ENCODE data around the gene OR10A2.
"Not testable (repeated sequence)": the region's sequence is repeated elsewhere in the genome, so short reads cannot be mapped to it uniquely, and the experiment has no call there.

Gene OR10A2, protein sequence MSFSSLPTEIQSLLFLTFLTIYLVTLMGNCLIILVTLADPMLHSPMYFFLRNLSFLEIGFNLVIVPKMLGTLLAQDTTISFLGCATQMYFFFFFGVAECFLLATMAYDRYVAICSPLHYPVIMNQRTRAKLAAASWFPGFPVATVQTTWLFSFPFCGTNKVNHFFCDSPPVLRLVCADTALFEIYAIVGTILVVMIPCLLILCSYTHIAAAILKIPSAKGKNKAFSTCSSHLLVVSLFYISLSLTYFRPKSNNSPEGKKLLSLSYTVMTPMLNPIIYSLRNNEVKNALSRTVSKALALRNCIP
- 0 to 0.19 (median 0) reads per million in 3 experiments for total RNA-seq

- DNase-seq: no peak
Measured at GRCh38 chr11:6862961-6863360, at the start of gene OR10A2. TSS of gene OR10A2 (plus strand) at chr11:6863057. CDS start at chr11:6869755, 6,698 bp downstream.

- DNase-seq: no peak
Measured at GRCh38 chr11:6813656-6814055, 49.2 kb upstream of the OR10A2 start.

DNA sequence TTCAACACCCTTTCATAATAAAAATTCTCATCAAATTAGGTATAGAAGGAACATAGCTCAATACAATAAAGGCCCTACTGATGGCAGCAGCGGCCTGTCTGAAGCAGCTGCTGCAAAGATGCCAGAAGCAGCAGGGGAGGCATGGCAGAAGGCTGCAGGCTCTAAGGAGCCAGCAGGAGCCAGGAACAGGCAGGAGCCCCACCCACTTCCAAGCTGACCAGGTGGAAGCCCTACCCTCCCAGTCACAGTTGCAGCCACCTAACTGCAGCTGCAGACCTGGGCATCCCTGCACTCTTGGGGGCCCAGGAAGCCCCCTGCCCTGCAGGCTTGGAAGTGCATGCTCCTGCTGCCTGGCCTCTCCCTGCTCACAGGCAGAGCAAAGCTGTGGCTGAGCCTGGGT is 45.2 kb upstream of the OR10A2 start:
- DNase-seq: no peak

- no peak for DNase-seq
Measured at GRCh38 chr11:6818967-6819366, 43.9 kb upstream of the OR10A2 start.

GRCh38 chr11:6824136-6824823 is 38.6 kb upstream of the OR10A2 start:
- DNase-seq: no peak

- DNase-seq: no peak
Measured at GRCh38 chr11:6825231-6825744, 37.6 kb upstream of the OR10A2 start.

- DNase-seq: no peak
Measured at GRCh38 chr11:6828103-6828502, 34.8 kb upstream of the OR10A2 start.

DNA sequence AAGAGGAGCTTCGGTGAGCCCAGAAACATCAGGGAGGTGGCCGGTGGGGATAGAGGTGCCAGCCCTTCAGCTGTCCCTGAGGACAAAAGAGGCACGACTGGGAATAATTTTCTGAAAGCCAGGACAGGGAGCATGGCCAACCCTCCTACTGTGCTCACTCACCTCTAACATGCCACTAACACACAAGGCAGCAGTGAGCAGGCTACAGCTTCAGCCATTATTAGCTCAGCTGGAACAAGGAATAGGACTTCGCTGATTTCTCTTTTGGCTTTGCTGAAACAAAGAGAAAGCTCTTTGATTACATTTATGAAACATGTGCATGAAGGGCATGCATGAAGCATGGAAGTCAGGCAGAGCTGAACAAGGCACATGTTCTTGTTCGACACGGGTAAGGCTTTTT is 29.5 kb upstream of the OR10A2 start:
- DNase-seq: no peak

DNA sequence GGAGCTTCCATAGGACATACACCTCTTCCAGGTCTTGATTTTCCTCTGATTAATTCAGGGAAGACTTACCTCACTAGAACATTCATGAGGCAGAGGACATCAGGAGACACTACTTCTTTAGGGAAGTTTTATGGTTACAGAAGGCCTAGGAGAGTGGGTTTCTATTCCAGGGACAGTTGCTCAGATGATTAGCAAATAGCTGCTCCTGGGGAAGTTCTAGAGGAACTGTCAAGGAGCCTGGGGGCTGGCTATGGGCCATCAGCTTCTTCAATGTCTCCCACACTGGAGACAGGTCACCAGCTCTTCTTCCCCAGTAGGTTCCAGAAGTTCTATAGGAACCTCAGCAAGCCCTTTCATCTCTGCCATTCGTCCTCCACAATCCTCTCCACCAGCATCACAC is 28.8 kb upstream of the OR10A2 start:
- DNase-seq: no peak

DNA sequence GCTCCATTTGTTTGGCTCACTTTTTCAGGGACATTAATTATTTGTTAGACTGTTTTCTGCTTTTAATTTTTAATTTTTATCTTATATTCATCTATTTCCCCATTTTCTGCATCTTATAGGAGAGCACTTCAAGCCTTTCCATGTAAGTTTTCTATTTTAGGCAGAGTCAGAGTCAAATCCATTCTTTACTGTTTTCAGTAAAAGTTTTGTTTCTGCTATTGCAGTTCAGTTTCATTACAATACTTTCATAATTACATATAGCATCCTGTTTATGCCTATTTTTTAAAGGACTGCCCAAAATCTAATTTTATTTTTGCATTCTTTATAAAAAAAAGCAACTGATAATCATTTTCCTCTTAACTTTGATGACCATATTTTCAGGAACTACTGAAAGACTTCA is 21.2 kb upstream of the OR10A2 start:
- DNase-seq: no peak

DNA sequence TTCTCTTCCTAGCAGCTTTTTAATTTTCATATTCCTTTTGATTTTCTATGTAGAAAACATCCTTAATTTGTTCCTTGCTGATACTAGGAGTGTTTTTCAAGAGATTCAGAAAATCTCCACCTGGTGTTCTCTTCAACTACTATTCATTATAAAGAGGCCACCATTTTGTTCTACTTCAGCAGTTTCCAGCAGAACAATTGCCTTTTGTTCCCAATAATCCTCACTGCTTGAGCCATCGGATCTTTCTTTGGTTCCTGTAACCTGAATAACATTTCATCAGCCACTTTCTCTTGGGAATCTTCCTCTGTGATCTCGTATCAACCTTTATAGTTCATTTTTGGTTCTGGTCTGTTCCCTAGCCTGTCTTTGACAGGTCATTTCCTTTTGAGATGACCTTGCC is 19.2 kb upstream of the OR10A2 start:
- no peak for DNase-seq

DNA sequence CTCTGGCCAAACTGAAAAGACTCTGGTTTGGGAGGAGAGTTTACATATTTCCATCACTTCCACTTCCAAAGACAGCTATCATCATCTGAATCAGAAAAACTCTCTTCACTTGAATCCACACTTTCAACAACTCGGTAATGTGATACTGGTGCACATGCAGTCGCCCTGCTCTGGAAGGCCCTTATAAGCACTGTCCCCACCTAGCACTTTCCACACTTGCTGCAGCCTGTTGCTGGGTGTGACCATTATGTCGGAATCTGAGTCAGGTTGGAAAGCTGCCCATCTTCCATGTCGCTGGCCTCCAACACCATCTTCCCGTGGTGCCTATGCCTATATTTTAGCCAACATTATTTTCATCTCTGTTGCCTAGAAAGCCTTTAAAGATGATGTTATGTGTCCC is 18.5 kb upstream of the OR10A2 start:
- no peak for DNase-seq

- DNase-seq: no peak
Measured at GRCh38 chr11:6845383-6845782, 17.5 kb upstream of the OR10A2 start, which contains the start of gene OR10A5. TSS of gene OR10A5 (plus strand) at chr11:6845683. CDS start at chr11:6845683, 0 bp downstream.

- DNase-seq: no peak
Measured at GRCh38 chr11:6850526-6850925, 12.3 kb upstream of the OR10A2 start.

GRCh38 chr11:6854801-6855200 is 8.1 kb upstream of the OR10A2 start:
- DNase-seq: not testable (repeated sequence)

- no peak for DNase-seq
Measured at GRCh38 chr11:6855971-6856541, 6.8 kb upstream of the OR10A2 start.

DNA sequence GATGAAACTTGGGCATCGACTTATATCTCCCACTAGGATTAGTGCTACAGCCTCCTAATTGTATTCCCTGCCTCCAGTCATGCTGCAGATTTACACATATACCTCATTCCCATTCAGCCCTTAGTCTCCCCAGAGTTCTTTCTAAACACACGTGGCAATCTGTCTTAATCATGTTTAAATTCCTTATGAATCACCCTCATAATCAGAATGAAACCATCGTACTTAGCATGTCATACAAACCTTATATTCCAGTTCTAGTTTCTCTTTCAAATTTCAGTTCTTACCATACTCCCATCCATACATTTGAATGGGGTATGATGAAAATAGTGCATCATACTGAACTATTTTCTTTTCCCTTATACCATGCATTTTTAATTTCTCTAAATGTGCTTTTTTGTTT is 6.0 kb upstream of the OR10A2 start:
- no peak for DNase-seq

GRCh38 chr11:6864438-6864837 is 1.6 kb downstream of the OR10A2 start:
- no peak for DNase-seq

- no peak for DNase-seq
Measured at GRCh38 chr11:6871278-6871677, 8.4 kb downstream of the OR10A2 start.

DNA sequence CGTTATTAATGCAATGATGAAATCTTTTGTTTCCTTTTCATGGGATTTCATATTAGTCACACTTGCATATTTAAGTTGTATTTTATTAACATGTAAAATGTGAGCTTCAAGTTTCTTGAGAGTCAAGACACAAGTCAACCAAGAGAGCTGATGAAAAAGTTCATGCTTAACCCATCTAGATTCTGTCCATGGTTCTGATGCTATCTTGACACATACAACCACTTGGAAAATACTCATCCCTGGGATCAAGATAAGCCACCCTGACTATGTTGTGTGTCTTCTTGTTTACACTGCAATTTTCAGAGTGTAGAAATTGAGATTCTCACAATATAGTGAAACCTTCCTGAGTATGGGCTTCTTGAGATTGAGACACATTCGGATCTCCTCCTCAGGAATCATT is 12.9 kb downstream of the OR10A2 start:
- DNase-seq: no peak

DNA sequence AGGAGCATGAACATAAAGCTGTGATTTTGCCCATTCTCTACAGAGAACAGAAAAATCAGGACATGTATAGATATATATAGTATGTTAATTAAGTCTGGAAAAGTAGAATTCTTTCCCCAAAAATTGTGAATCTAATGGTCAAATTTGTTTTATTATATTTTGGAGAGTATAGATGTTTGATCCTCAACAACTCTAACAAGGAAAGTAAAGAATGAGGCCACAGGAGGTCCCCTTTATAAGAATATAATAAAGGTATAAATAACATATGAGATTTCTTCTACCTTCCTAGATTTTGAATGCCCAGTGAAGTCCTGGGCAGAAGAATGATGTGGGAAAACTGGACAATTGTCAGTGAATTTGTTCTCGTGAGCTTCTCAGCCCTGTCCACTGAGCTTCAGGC is 13.5 kb downstream of the OR10A2 start, which contains the start of gene OR10A4:
TSS of gene OR10A4 (plus strand) at position 301 of the 400 bp plus-strand sequence. CDS start at position 324, 23 bp downstream.
- DNase-seq: no peak

- DNase-seq: no peak
Measured at GRCh38 chr11:6876914-6877313, 14.1 kb downstream of the OR10A2 start.

GRCh38 chr11:6882751-6883150 is 19.9 kb downstream of the OR10A2 start:
- no peak for DNase-seq

- DNase-seq: not testable (repeated sequence)
Measured at GRCh38 chr11:6887711-6888110, 24.9 kb downstream of the OR10A2 start.

All from central memory CD4-positive, alpha-beta T cell (primary cell).